Epithelial cell of prostate (primary cell): ENCODE measurements around the gene HSD3B7.
"Not testable (repeated sequence)": the region's sequence is repeated elsewhere in the genome, so short reads cannot be mapped to it uniquely, and the experiment has no call there.

Experiments used
- DNase-seq: peaks from one replicate; pipeline ENCODE4 v3.0.0-alpha.2; 2011; ENCODE audit warnings: low read depth, low spot score
- H3K27ac ChIP-seq: fragments of 450-650 bp; 2 replicates; pipeline ENCODE4 v1.5.1; 2017; ENCODE audit warnings: mild to moderate bottlenecking

The HSD3B7 gene

GRCh38 chr16:30984669-30985400, at the start of gene HSD3B7:
TSS of gene HSD3B7 (plus strand) at chr16:30985207. CDS start at chr16:30985659, 452 bp downstream.
- DNase-seq, result no peak
- H3K27ac ChIP-seq, result no peak within 1 kb of the TSS

- no peak for DNase-seq
- H3K27ac ChIP-seq, result peak overlapping the region; percentile 94
These were observed 47.3 kb upstream of the HSD3B7 start for GRCh38 chr16:30937692-30938091.

- DNase-seq, result not testable (repeated sequence)
- H3K27ac ChIP-seq, result peak overlapping the region; percentile 94
These were observed 45.4 kb upstream of the HSD3B7 start for GRCh38 chr16:30939571-30939970.

- DNase-seq, result no peak
These were observed 43.2 kb upstream of the HSD3B7 start for GRCh38 chr16:30941600-30942425.

DNA sequence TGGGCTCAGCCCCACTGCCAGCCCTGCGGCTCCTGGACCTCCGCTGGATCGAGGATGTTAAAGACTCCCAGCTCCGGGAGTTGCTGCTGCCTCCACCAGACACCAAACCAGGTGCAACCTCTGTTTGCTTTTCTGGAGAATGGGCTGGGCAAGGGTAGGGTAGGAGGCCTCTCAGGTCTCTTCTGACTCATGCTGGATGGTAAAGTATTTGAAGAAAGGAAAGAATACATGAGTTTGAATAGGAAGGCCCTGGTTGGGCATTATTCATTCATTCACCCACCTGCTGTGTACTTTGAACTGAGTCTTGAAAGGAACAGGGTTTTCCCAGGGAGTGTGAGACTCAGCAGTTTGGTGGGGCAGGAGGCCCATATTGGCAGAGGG, 42.6 kb upstream of the HSD3B7 start:
- no peak for DNase-seq
- peak overlapping the region; percentile 94 for H3K27ac ChIP-seq

More at GRCh38 chr16:30941600-30942425, 43.2 kb upstream of the HSD3B7 start:
- peak overlapping the region; percentile 94 for H3K27ac ChIP-seq

- H3K27ac ChIP-seq, result no peak overlapping the region
- no peak for DNase-seq
These were observed 40.7 kb upstream of the HSD3B7 start for GRCh38 chr16:30944352-30944751.

DNA sequence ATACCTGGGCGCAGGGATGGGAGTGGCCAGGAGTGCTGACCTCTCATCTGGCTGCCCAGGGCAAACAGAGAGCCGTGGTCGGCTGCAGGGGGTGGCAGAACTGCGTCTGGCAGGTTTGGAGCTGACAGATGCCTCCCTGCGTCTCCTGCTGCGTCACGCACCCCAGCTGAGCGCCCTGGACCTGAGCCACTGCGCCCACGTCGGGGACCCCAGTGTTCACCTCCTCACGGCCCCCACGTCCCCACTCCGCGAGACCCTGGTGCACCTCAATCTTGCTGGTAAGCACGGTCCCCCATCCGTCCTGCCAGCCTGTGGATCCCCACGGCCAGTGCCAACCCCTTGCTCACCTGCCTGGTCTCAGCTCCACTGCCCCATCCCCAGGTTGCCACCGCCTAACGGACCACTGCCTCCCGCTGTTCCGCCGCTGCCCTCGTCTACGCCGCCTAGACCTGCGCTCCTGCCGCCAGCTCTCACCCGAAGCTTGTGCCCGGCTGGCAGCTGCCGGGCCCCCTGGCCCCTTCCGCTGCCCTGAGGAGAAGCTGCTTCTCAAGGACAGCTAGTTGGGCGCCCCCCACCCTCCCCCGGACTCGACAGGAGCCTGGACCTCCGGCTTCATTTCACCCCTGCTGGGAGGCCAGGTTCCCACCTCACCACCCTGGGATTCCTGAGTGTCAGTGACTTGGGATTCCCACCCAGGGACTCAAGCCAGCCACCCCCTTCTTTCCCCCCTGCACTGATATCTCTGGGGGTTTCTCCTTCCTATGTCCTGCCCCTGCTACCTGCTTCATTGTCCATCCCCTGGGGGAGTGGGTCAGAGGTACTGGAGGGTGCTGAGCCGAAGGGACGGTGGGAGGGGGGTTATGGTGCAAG, 38.1 kb upstream of the HSD3B7 start:
- H3K27ac ChIP-seq, result no peak overlapping the region
- no peak for DNase-seq

DNA sequence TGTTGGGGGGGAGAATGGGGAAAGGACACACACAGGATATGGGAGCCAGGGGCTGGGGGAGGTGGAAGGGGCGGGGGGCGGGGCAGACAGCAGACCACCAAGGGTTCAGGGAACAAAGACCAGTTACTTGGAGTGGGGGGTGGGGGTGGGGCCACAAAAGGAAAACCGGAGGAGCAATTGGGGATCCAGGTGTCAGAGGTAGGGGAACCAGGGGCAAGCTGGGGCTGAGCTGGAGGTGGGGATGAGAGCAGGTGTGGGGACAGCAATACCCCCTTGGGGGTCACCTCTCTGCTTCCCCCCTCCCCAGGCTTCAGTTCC, 37.5 kb upstream of the HSD3B7 start:
- no peak overlapping the region for H3K27ac ChIP-seq
- DNase-seq, result no peak

GRCh38 chr16:30947859-30948666, 36.9 kb upstream of the HSD3B7 start:
- DNase-seq, result no peak
- H3K27ac ChIP-seq, result peak overlapping the region; percentile 85

- H3K27ac ChIP-seq, result peak within 1 kb of the TSS; percentile 85
- DNase-seq, result no peak
These were observed 36.0 kb upstream of the HSD3B7 start, which contains the start of gene ORAI3 for GRCh38 chr16:30948667-30949649. TSS of gene ORAI3 (plus strand) at chr16:30949068. CDS start at chr16:30949290, 222 bp downstream.

DNA sequence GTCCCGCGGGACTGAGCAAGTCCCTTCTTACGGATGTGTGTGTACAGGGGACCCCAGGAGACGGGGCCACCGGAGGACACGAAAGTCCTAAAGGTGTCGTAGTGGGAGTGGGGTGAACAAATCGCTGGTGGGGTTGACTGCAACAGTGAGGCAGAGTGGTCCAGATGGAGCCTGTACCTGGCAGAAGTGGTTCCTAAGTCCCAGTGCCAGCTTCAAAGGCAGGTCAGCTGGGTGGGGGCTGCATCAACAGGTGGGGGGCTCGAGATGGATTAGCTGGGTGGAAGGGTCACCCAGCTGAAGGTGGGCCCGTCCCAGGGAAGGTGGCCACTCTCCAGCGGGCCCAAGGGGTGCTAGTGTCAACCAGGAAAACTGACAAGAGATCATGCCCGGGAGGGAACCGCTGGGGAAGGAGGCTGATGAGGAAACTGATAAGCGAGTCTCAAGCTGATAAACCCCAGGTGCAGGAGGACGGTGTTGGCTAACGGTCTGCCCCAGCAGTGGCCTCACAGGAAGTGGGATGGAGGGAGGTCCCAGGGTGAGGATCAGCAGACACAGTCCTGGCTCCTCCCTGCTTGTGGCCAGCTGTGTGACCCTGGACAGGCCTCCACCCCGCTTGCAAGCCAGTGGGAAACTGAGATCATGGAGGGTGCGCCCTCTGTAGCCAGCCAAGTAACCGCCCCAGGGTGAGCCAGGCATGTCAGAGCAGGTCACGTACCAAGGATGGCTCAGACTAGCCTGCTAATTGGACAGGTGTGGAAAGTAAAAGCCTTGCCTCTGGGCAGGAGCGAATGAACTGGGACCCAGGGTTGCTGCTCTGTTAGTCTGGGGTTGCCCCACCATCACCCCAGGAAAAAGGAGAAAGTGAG, 35.1 kb upstream of the HSD3B7 start:
- H3K27ac ChIP-seq, result peak overlapping the region; percentile 85
- peak; percentile 84 for DNase-seq

- H3K27ac ChIP-seq, result peak overlapping the region; percentile 85
- DNase-seq, result no peak
These were observed 34.4 kb upstream of the HSD3B7 start for GRCh38 chr16:30950516-30951065.

DNA sequence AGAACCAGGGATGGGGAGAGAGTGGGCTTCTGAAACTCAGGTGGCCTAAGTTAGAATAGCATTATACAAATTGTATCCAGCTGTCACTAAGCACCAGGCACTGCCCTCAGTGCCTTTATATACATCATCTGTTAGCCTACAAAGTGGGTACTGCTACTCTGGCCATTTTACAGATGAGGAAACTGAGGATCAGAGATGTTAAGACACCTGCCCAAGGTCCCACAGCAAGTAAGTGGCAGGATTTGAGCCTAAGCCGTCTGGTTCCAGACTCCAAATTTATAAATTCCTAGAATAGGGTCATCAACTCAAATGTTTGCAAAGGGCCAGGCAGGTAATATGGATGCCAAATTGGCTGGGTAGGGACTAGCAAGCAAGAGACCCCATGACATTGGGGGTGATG, 33.8 kb upstream of the HSD3B7 start:
- DNase-seq, result no peak
- H3K27ac ChIP-seq, result no peak overlapping the region

DNA sequence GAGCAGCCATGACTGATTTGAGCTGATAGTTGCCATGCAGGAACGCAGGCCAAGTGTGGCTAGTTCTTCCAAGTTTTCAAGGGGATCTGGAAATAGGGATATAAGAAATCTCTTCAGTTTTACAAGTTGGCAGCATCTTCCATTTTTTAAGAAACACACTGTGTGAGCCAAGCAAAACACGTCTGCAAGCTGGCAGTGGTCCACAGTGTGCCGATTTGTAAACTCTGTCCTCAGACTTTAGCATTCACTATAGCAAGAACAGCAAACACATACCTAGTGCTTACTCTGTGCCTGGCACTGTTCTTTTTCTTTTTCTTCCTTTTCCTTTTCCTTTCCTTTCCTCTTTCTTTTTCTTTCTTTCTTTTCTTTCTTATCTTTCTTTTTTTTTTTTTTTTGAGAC, 33.3 kb upstream of the HSD3B7 start:
- DNase-seq, result no peak
- H3K27ac ChIP-seq, result no peak overlapping the region

- H3K27ac ChIP-seq, result no peak overlapping the region
- DNase-seq, result no peak
These were observed 31.9 kb upstream of the HSD3B7 start for GRCh38 chr16:30953111-30953510.

- no peak for DNase-seq
- no peak overlapping the region for H3K27ac ChIP-seq
These were observed 31.4 kb upstream of the HSD3B7 start for GRCh38 chr16:30953511-30954124.

DNA sequence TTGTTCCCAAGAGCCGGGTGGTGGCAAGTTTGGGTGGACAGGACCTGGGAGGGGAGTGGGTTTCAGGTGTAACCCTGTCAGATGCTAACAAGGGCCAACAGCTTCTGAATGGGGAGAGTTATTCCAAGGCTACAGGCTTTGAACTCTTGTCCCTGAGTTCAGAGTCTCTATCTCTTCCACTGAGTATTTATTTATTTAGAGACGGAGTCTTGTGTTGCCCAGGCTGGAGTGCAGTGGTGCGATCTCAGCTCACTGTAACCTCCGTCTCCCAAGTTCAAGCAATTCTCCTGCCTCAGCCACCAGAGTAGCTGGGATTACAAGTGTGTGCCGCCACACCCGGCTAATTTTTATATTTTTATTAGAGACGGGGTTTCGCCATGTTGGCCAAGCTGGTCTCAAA, 30.0 kb upstream of the HSD3B7 start:
- no peak overlapping the region for H3K27ac ChIP-seq
- DNase-seq, result no peak
